SK-N-SH treated with all-trans-retinoic acid at 6 μM for 48 hours (cell line): ENCODE results near the gene CPT1C.
"Not testable (repeated sequence)": the region's sequence is repeated elsewhere in the genome, so short reads cannot be mapped to it uniquely, and the experiment has no call there.

Experiments used
- ATAC-seq: fragments of 200-7000 bp; cut with Tn5 transposase; 3 replicates; pipeline ENCODE4 v1.9.1; 2020; ENCODE audit warnings: mild to moderate bottlenecking, moderate library complexity
- ARNTL ChIP-seq: fragments of 450-650 bp; formaldehyde crosslinking; IDR thresholded peaks from 2 replicates; pipeline ENCODE4 v1.5.0; 2020; ENCODE audit warnings: low read depth, mild to moderate bottlenecking, moderate library complexity, borderline replicate concordance
- BACH2 ChIP-seq: fragments of 250-450 bp; sonication (Bioruptor Pico); IDR thresholded peaks from 2 replicates; pipeline ENCODE4 v1.9.0; 2021; ENCODE audit warnings: mild to moderate bottlenecking, borderline replicate concordance
- CSDC2 ChIP-seq: fragments of 250-450 bp; sonication (Bioruptor Pico); IDR thresholded peaks from 2 replicates; pipeline ENCODE4 v1.5.0; 2020; ENCODE audit warnings: mild to moderate bottlenecking, moderate library complexity
- CSRNP3 ChIP-seq: fragments of 250-450 bp; sonication (Bioruptor Pico); IDR thresholded peaks from 2 replicates; pipeline ENCODE4 v1.5.1; 2021; ENCODE audit warnings: mild to moderate bottlenecking, moderate library complexity
- ESRRG ChIP-seq: fragments of 250-450 bp; sonication (Bioruptor Pico); IDR thresholded peaks from 2 replicates; pipeline ENCODE4 v1.6.1; 2021; ENCODE audit warnings: mild to moderate bottlenecking
- GLIS3 ChIP-seq: fragments of 250-450 bp; sonication (Bioruptor Pico); IDR thresholded peaks from 2 replicates; pipeline ENCODE4 v1.5.0; 2020; ENCODE audit warnings: mild to moderate bottlenecking, moderate library complexity
- ISL1 ChIP-seq: fragments of 250-450 bp; sonication (Bioruptor Pico); IDR thresholded peaks from 2 replicates; pipeline ENCODE4 v2.1.2; 2022; ENCODE audit warnings: mild to moderate bottlenecking, moderate library complexity
- PATZ1 ChIP-seq: fragments of 250-450 bp; sonication (Bioruptor Pico); IDR thresholded peaks from 2 replicates; pipeline ENCODE4 v1.8.0; 2020; ENCODE audit warnings: mild to moderate bottlenecking, moderate library complexity, borderline replicate concordance
- PPARA ChIP-seq: fragments of 250-450 bp; sonication (Bioruptor Pico); IDR thresholded peaks from 2 replicates; pipeline ENCODE4 v1.5.0; 2020; ENCODE audit warnings: mild to moderate bottlenecking, borderline replicate concordance
- RARB ChIP-seq: fragments of 250-450 bp; sonication (Bioruptor Pico); IDR thresholded peaks from 2 replicates; pipeline ENCODE4 v1.8.0; 2021; ENCODE audit warnings: mild to moderate bottlenecking, moderate library complexity
- TCF4 ChIP-seq: fragments of 250-450 bp; sonication (Bioruptor Pico); IDR thresholded peaks from 2 replicates; pipeline ENCODE4 v1.8.0; 2021; ENCODE audit warnings: mild to moderate bottlenecking, moderate library complexity, borderline replicate concordance
- TOX ChIP-seq: fragments of 250-450 bp; sonication (Bioruptor Pico); IDR thresholded peaks from 2 replicates; pipeline ENCODE4 v1.8.0; 2021; ENCODE audit warnings: mild to moderate bottlenecking, moderate library complexity, borderline replicate concordance
- TSHZ2 ChIP-seq: fragments of 250-450 bp; sonication (Bioruptor Pico); IDR thresholded peaks from 2 replicates; pipeline ENCODE4 v1.5.0; 2020; ENCODE audit warnings: mild to moderate bottlenecking, moderate library complexity
- ZC3H10 ChIP-seq: fragments of 250-450 bp; sonication (Bioruptor Pico); IDR thresholded peaks from 2 replicates; pipeline ENCODE4 v1.5.1; 2021; ENCODE audit warnings: mild to moderate bottlenecking, moderate library complexity
- ZFP3 ChIP-seq: fragments of 250-450 bp; sonication (Bioruptor Pico); IDR thresholded peaks from 2 replicates; pipeline ENCODE4 v1.5.0; 2020; ENCODE audit warnings: mild to moderate bottlenecking, moderate library complexity
- ZNF565 ChIP-seq: fragments of 450-650 bp; formaldehyde crosslinking; conservative IDR thresholded peaks from 2 replicates; pipeline ENCODE4 v1.5.0; 2020; ENCODE audit warnings: low read depth, mild to moderate bottlenecking, moderate library complexity
- ZNF70 ChIP-seq: fragments of 450-650 bp; formaldehyde crosslinking; IDR thresholded peaks from 2 replicates; pipeline ENCODE4 v1.5.0; 2020; ENCODE audit warnings: mild to moderate bottlenecking, moderate library complexity

The CPT1C gene

GRCh38 chr19:49716154-49716553 lies 25.2 kb downstream of the CPT1C start:
- TF ChIP-seq PATZ1 (CRISPR knock-in tag): no peak
- TF ChIP-seq BACH2 (CRISPR knock-in tag): no peak
- no peak for TF ChIP-seq ZFP3 (CRISPR knock-in tag)
- ATAC-seq: no peak

- ATAC-seq: no peak
- TF ChIP-seq ZNF565: no peak
- no peak for TF ChIP-seq PATZ1 (CRISPR knock-in tag)
- TF ChIP-seq CSDC2 (CRISPR knock-in tag): no peak
- no peak for TF ChIP-seq ISL1 (CRISPR knock-in tag)
Measured at GRCh38 chr19:49718511-49718910, 27.6 kb downstream of the CPT1C start.

GRCh38 chr19:49718991-49719390 lies 28.1 kb downstream of the CPT1C start:
- ATAC-seq: no peak
- TF ChIP-seq ZC3H10 (CRISPR knock-in tag) (no peak), TCF4 (CRISPR knock-in tag) (no peak), BACH2 (CRISPR knock-in tag) (no peak), CSRNP3 (CRISPR knock-in tag) (no peak), ARNTL (CRISPR knock-in tag) (no peak), ZNF70 (no peak), PPARA (no peak), TSHZ2 (CRISPR knock-in tag) (no peak), ISL1 (CRISPR knock-in tag) (no peak), GLIS3 (CRISPR knock-in tag) (no peak), PATZ1 (CRISPR knock-in tag) (no peak), RARB (no peak), TOX (CRISPR knock-in tag) (no peak), ESRRG (CRISPR knock-in tag) (no peak)

- not testable (repeated sequence) for ATAC-seq
Measured at GRCh38 chr19:49719420-49719819, 28.5 kb downstream of the CPT1C start.
